Body of pancreas (tissue), 4 donors: ENCODE results near the gene MTX1.

Experiments used
- CTCF ChIP-seq, 7 experiments: fragments of 450-650 bp in 4 of 7; fragments of 200-600 bp in 3 of 7; sonication (generic) in 3 of 7; IDR thresholded peaks; one replicate each; pipeline ENCODE4 v1.5.1; 2016 to 2019; ENCODE audit warnings: antibody characterized with exemption in 7 of 7
- POLR2A ChIP-seq, 3 donors: fragments of 450-650 bp; IDR thresholded peaks; one replicate each; pipeline ENCODE4 v1.6.1; 2016; ENCODE audit warnings: antibody characterized with exemption in 3 of 3, mild to moderate bottlenecking in 2 of 3

- TF ChIP-seq CTCF (IDR thresholded peaks at IDR 0.05) (peak; percentile 62 to 88 (median 75)), POLR2A (IDR thresholded peaks at IDR 0.05) (no peak)
Measured at GRCh38 chr1:155206891-155207805, 1.3 kb upstream of the MTX1 start.
